ENCODE measurements around the gene KLF11.

- TF ChIP-seq EZH2phosphoT487 (IDR thresholded peaks at IDR 0.05; ENCODE audit: insufficient read depth, low read depth): no peak
- TF ChIP-seq EZH2 (IDR thresholded peaks at IDR 0.05; ENCODE audit: insufficient read depth, poor library complexity, severe bottlenecking): no peak
Measured at GRCh38 chr2:10035633-10036032, 7.7 kb upstream of the KLF11 start.

Measured in GM23248 (cell line).